Adipocyte (in vitro differentiated cells): ENCODE results near the gene CFHR1.
"Not testable (repeated sequence)": the region's sequence is repeated elsewhere in the genome, so short reads cannot be mapped to it uniquely, and the experiment has no call there.

ENCODE experiments used
- DNase-seq: peaks from one replicate; pipeline ENCODE4 v3.0.0-alpha.2; 2015; ENCODE audit warnings: low read depth
- H3K27me3 ChIP-seq: replicated peaks from 2 replicates; pipeline ENCODE4 v1.7.0; 2013; ENCODE audit warnings: mild to moderate bottlenecking, low read length, moderate library complexity; ENCODE audit not compliant: control insufficient read depth, insufficient read depth
- H3K36me3 ChIP-seq: 2 replicates; pipeline ENCODE4 v1.7.0; 2013; ENCODE audit warnings: low read length, mild to moderate bottlenecking, moderate library complexity; ENCODE audit not compliant: control insufficient read depth, insufficient read depth, severe bottlenecking
- H3K4me1 ChIP-seq: 2 replicates; pipeline ENCODE4 v1.7.0; 2013; ENCODE audit warnings: mild to moderate bottlenecking, low read length, moderate library complexity; ENCODE audit not compliant: control insufficient read depth, insufficient read depth
- H3K4me3 ChIP-seq: 2 replicates; pipeline ENCODE4 v1.7.0; 2013; ENCODE audit warnings: mild to moderate bottlenecking, low read length, moderate library complexity
- H3K9ac ChIP-seq: 2 replicates; pipeline ENCODE4 v1.7.0; 2013; ENCODE audit warnings: mild to moderate bottlenecking, low read length, moderate library complexity
- H3K9me3 ChIP-seq: 2 replicates; pipeline ENCODE4 v1.7.0; 2013; ENCODE audit warnings: mild to moderate bottlenecking, low read length, moderate library complexity; ENCODE audit not compliant: control insufficient read depth

Gene CFHR1

DNA sequence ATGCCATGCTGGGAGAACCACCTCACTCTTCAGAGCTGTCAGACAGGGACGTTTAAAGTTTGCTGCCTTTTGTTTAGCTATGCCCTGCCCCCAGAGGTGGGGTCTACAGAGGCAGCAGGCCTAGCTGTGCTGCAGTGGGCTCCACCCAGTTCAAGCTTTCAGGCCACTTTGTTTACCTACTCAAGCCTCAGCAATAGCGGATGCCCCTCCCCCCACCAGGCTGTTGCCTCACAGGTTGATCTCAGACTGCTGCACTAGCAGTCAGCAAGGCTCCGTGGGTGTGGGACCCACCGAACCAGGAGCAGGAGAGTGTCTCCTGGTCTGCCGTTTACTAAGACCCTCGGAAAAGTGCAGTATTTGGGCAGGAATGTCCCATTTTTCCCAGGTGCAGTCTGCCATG is 2.1 kb upstream of the CFHR1 start:
- H3K4me1 ChIP-seq, H3K9me3 ChIP-seq, H3K36me3 ChIP-seq, H3K9ac ChIP-seq, H3K4me3 ChIP-seq, DNase-seq, H3K27me3 ChIP-seq: not testable (repeated sequence)

DNA sequence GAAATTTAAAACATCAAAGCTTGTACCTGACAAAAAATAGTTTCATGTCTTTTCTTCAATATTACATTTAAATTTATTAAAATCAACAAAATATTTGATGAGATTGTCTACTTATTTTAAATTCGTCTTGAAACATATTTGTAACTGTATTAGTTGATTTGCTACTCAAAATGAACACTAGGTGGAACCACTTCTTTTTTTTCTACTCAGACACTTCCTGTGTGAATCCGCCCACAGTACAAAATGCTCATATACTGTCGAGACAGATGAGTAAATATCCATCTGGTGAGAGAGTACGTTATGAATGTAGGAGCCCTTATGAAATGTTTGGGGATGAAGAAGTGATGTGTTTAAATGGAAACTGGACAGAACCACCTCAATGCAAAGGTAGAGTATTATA is 8.3 kb downstream of the CFHR1 start:
- not testable (repeated sequence) for H3K4me3 ChIP-seq, H3K4me1 ChIP-seq, H3K9ac ChIP-seq, H3K9me3 ChIP-seq, H3K36me3 ChIP-seq, H3K27me3 ChIP-seq
- DNase-seq: peak; percentile 78

DNA sequence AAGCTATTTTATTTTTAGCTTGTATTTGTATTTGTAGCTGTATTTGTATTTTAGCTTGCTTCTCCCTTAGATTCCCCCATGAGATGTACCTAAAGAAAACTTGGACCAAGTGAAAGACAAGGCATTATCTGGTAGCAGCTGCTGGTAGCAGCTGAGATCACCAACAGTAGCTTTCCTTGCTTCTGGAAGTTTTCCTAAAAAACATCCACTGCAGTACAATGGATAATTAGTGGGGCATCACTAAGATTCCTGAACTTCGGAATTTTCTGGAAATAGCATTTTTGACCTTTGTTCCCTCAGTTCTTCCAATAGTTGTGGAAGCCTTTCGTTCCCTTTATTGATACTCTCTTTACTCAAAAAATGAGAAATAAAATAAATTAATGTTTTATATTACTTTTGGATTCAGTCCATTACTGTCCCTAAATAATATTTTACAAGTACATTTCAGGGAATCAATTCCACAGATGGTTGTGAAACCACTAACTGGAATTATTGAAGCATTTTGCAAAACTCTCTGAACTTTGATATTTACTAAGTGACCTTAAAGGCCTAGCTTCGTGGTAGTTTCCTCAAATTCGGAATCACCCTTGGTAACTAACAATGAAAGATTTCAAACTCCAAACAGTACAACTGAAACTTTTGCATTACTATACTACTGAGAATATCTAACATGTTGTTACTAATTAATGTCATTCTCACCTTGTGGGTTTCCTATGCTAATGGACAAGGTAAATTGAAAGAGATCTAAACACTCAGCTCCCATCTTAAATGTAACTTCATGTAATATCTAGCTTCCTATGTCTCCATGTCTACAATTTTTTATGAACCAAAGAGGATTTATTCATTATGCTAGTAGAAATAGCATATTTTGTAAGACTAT is 30.3 kb downstream of the CFHR1 start:
- H3K9me3 ChIP-seq, H3K27me3 ChIP-seq, H3K9ac ChIP-seq, H3K4me1 ChIP-seq, H3K36me3 ChIP-seq, DNase-seq, H3K4me3 ChIP-seq: not testable (repeated sequence)

DNA sequence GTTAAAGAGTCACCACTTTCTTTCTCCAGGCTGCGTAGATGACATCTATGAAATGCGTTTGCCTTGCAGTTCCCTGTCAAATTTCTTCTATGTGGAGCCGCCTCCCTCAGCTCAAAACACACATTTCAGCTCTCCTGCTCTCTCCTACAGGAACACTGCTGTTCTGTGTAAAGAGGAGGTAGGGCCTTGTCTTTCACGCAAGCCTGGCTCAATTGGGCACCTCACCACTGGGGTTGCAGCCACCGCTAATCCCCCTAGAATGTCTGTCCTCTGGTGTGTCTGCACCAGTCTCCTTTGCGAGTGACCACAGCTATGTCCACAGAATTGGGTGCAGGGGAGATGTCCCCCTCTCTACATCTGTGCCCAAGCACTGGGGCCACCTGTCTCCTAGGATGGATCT is 36.5 kb downstream of the CFHR1 start:
- DNase-seq: no peak
- Histone ChIP-seq H3K9ac (no peak overlapping the region), H3K36me3 (no peaks in the 10 kb centered on the region), H3K9me3 (no peaks in the 10 kb centered on the region), H3K4me3 (no peak overlapping the region), H3K27me3 (no peaks in the 10 kb centered on the region), H3K4me1 (no peaks in the 10 kb centered on the region)

DNA sequence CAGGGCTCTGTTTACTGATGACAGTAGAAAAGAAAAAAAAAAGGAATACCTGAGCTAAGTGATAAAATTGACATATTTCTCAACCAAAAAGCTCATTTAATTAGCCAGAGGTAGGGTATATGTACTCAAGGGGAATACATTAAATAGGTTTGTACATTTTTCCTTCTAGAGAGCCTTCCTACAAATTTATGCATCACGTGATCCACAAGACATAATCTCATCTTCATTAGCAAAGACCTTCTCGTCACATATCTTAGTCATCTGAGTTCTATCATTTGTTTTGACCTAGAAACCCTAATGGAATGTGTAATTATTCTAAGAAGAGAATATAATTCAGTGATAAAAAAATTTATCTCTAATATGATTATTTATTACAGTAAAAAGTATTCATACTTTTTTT is 37.7 kb downstream of the CFHR1 start:
- no peak for DNase-seq
- Histone ChIP-seq H3K36me3 (no peaks in the 10 kb centered on the region), H3K27me3 (no peaks in the 10 kb centered on the region), H3K9me3 (no peaks in the 10 kb centered on the region), H3K9ac (no peak overlapping the region), H3K4me3 (no peak overlapping the region), H3K4me1 (no peaks in the 10 kb centered on the region)

DNA sequence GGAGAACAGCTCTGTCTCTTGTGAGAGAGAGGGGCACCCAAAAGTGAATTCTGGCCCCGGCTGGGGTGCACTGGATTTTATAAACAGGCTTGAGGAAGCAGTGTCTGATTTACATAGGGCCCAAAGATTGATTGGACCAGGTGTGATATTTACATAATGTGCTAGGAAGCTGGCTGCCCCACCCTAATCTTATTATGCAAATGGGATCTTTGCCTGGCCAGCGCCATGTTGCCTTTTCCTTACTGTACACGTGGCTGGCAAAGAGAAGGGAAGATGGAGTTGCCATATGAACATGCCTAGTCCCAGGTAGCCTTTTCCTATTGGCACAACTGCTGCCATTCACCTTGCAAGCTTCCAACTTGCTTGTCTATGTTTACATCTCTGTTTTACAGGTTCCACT is 39.3 kb downstream of the CFHR1 start:
- Histone ChIP-seq H3K9ac (no peak overlapping the region), H3K4me3 (no peak overlapping the region), H3K4me1 (no peaks in the 10 kb centered on the region), H3K36me3 (no peaks in the 10 kb centered on the region), H3K27me3 (no peaks in the 10 kb centered on the region), H3K9me3 (no peaks in the 10 kb centered on the region)
- no peak for DNase-seq

DNA sequence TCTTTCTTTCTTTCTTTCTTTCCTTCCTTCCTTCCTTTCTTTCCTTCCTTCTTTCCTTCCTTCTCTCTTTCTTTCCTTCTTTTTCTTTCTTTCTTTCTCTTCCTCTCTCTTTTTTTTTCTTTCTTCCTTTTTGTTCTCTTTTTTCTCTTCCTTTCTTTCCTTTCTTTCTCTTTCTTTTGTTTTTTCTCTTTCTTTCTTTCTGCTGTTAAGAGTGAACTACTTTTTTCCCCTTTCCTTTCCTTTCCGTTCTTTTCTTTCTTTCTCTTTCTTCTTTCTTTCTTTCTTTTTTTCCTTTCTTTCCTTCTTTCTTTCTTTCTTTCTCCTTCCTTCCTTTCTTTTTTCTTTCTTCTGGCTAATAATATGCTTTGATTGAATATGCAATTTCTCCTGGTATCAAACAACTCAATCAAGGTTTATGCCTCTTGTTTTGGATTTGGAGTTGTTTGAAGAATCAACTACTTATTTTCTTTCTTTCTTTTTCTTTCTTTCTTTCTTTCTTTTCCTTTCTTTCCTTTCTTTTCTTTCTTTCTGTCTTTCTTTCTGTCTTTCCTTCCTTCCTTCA is 40.9 kb downstream of the CFHR1 start:
- Histone ChIP-seq H3K36me3 (no peaks in the 10 kb centered on the region), H3K9ac (no peak overlapping the region), H3K4me1 (no peaks in the 10 kb centered on the region), H3K4me3 (no peak overlapping the region), H3K27me3 (no peaks in the 10 kb centered on the region), H3K9me3 (no peaks in the 10 kb centered on the region)
- no peak for DNase-seq

DNA sequence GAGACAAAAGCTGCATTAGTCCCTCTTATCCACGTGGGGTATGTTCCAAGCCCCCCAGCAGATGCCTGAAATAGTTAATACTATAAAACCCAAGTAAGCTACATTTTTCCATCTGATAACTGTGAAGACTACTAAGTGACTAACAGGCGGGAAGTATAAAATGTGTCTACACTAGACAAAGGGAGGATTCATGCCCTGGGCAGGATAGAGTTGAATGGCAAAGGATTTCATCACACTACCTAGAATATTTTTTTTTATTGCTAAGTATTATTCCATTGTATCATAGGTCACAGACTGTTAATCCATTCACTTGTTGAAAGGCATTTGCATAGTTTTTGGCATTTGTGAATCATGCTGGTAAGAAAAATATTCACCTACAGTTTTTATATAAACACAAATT is 41.9 kb downstream of the CFHR1 start:
- Histone ChIP-seq H3K4me3 (no peak overlapping the region), H3K9me3 (no peaks in the 10 kb centered on the region), H3K27me3 (no peaks in the 10 kb centered on the region), H3K36me3 (no peaks in the 10 kb centered on the region), H3K9ac (no peak overlapping the region), H3K4me1 (no peaks in the 10 kb centered on the region)
- DNase-seq: no peak

DNA sequence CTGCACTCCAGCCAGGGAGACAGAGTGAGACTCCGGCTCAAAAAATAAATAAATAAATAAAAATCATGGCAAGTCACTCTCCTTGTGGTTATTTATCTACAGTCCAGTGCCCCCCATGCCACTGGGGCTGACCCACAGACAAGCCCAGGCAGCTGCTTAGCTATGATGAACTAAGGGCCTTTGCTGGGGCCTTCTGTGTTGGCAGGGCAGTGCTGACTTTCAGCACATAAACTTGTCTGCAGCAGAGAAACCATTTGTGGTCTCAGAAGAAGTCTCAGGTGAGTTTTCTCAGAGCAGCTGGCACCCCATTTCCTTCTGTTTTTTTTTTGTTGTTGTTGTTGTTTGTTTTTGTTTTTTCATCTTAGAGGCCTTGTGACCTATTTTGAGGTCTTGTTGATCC is 47.4 kb downstream of the CFHR1 start:
- Histone ChIP-seq H3K27me3 (no peaks in the 10 kb centered on the region), H3K36me3 (no peaks in the 10 kb centered on the region), H3K9ac (no peak overlapping the region), H3K4me3 (no peak overlapping the region), H3K4me1 (no peaks in the 10 kb centered on the region), H3K9me3 (peaks cover 4% of the 10 kb centered on the region)
- DNase-seq: no peak

DNA sequence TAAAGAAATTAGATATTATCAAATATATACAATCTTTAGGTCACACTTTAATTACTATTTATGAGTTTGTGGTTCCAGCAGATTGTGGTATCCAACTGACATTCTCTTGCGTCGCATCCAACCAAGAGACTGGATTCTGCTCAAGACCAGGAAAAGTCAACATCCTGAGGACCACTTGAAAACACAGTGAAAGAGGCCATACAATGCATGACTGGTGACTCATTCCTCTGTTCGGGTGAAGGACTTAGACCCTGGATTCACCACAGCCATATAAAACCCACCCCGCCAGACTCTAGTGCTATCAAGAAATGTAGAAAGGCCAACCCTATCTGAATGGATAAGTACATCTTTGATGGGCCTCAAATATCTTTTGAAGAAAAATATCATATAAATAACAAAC is 53.9 kb downstream of the CFHR1 start:
- Histone ChIP-seq H3K9ac (no peak overlapping the region), H3K27me3 (no peaks in the 10 kb centered on the region), H3K9me3 (no peaks in the 10 kb centered on the region), H3K36me3 (no peaks in the 10 kb centered on the region), H3K4me3 (no peak overlapping the region), H3K4me1 (no peaks in the 10 kb centered on the region)
- DNase-seq: no peak

DNA sequence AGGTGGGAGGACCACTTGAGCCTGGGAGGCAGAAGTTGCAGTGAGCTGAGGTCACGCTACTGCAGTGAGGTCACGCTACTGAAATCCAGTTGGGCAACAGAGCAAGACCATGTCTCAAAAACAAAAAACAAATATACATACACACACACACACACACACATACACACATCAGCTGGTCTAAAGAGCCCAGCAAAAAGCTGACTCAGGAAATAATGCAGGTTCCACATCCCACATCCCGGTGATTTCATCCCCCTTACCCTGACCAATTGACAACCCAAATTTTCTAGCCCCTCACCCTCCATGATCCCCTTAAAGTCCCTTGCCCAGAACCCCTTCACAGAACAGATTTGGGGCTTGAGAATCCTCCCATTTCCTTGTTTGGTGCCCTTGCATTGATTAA is 56.4 kb downstream of the CFHR1 start:
- no peaks in the 10 kb centered on the region for H3K36me3 ChIP-seq
- no peak for DNase-seq
- H3K4me3 ChIP-seq: no peak overlapping the region
- no peaks in the 10 kb centered on the region for H3K9me3 ChIP-seq
- no peaks in the 10 kb centered on the region for H3K4me1 ChIP-seq
- H3K27me3 ChIP-seq: peaks cover 7% of the 10 kb centered on the region
- no peak overlapping the region for H3K9ac ChIP-seq

DNA sequence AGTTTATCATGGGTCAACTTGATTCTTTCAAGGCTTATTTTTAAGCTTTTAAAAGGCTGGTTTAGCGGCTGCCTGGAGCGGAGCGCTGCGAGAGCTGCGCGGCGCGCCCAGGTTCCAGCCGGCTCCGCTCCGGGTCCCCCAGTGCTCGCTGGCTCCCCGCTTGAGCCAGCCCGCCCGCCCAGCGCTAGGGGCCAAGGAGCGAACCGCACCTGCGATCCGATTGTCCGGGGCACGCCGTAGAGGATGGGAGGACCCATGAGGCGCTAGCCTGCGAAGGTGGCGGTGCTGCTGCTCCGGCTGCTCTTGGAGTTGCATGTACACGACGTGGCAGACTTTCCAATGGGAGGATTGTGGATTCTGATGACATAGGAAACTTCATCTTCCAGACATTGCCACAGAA is 58.4 kb downstream of the CFHR1 start:
- H3K4me1 ChIP-seq: no peaks in the 10 kb centered on the region
- no peak for DNase-seq
- H3K9ac ChIP-seq: no peak overlapping the region
- peak overlapping the region; percentile 74 for H3K4me3 ChIP-seq
- no peaks in the 10 kb centered on the region for H3K36me3 ChIP-seq
- no peaks in the 10 kb centered on the region for H3K9me3 ChIP-seq
- H3K27me3 ChIP-seq: peaks cover 7% of the 10 kb centered on the region
